B cell (primary cell): ENCODE data around the gene PRKN. TPM values are rescaled to one million over a fixed set of nuclear protein-coding genes. Genes with fewer than 3 reads are reported as not detected.

ENCODE experiments used
- ATAC-seq: fragments of 200-7000 bp; cut with Tn5 transposase; one replicate; pipeline ENCODE4 v1.10.0; 2021; ENCODE audit warnings: low read depth, mild to moderate bottlenecking, moderate number of reproducible peaks, moderate library complexity
- CTCF ChIA-PET: fragments of 350-600 bp; sonication (Branson Sonifier 250); formaldehyde crosslinking; loops from one replicate; lab custom pipeline; 2021; ENCODE audit warnings: antibody characterized with exemption, inconsistent platforms; lab: Charles Lee
- POLR2A ChIA-PET: fragments of 350-600 bp; sonication (Branson Sonifier 250); formaldehyde crosslinking; loops from one replicate; lab custom pipeline; 2021; ENCODE audit warnings: antibody characterized with exemption; lab: Charles Lee
- DNase-seq: peaks from one replicate; pipeline ENCODE4 v3.0.0; 2013
- H2AFZ ChIP-seq: 2 replicates; pipeline ENCODE4 v1.6.1; 2012; ENCODE audit warnings: mild to moderate bottlenecking, low read depth, low read length; ENCODE audit not compliant: insufficient read depth, poor library complexity, severe bottlenecking
- H3K27ac ChIP-seq, 2 donors: 1 replicate in 1 of 2; 2 replicates in 1 of 2; pipeline ENCODE4 v1.5.1; 2012 to 2013; ENCODE audit warnings: low read length in 2 of 2, mild to moderate bottlenecking in 2 of 2, moderate library complexity in 1 of 2
- H3K27me3 ChIP-seq, 4 experiments: fragments of 200-600 bp in 1 of 4; sonication (generic) in 1 of 4; replicated peaks in 1 of 4; 1 replicate in 2 of 4; 2 replicates in 2 of 4; pipeline versions ENCODE4 v1.6.1 to v1.7.0; 2013 to 2016; ENCODE audit warnings: low read length in 3 of 4, mild to moderate bottlenecking in 2 of 4, mixed read lengths in 1 of 4, moderate library complexity in 1 of 4; ENCODE audit not compliant: insufficient read depth in 4 of 4, control insufficient read depth in 3 of 4; ENCODE audit errors: control extremely low read depth in 1 of 4
- H3K36me3 ChIP-seq, 2 experiments: replicated peaks in 1 of 2; 1 replicate in 1 of 2; 2 replicates in 1 of 2; pipeline versions ENCODE4 v1.6.1 to v1.7.1; 2013; ENCODE audit warnings: low read length in 1 of 2; ENCODE audit not compliant: insufficient read depth in 2 of 2, control insufficient read depth in 1 of 2; ENCODE audit errors: control extremely low read depth in 1 of 2, extremely low read depth in 1 of 2
- H3K4me1 ChIP-seq, 2 donors: fragments of 200-600 bp in 1 of 2; sonication (generic) in 1 of 2; 1 replicate in 1 of 2; 2 replicates in 1 of 2; pipeline versions ENCODE4 v1.5.1 to v1.6.1; 2013 to 2017; ENCODE audit warnings: low read length in 2 of 2; ENCODE audit not compliant: control insufficient read depth in 2 of 2, insufficient read depth in 2 of 2
- H3K4me2 ChIP-seq: replicated peaks from 2 replicates; pipeline ENCODE3; 2012; ENCODE audit warnings: mild to moderate bottlenecking, low read depth, low read length; ENCODE audit not compliant: poor library complexity, severe bottlenecking
- H3K4me3 ChIP-seq, 5 experiments: fragments of 200-600 bp in 1 of 5; sonication (generic) in 1 of 5; 1 replicate in 3 of 5; 2 replicates in 2 of 5; pipeline versions ENCODE4 v1.5.1 to v1.7.0; 2011 to 2016; ENCODE audit warnings: low read length in 4 of 5, mild to moderate bottlenecking in 4 of 5, low read depth in 2 of 5, control low read depth in 1 of 5, moderate library complexity in 1 of 5; ENCODE audit not compliant: insufficient read depth in 1 of 5; ENCODE audit errors: control extremely low read depth in 1 of 5, extremely low read depth in 1 of 5
- H3K79me2 ChIP-seq: fragments of 200-600 bp; sonication (generic); one replicate; pipeline ENCODE4 v1.6.0; 2016; ENCODE audit warnings: low read length; ENCODE audit not compliant: control insufficient read depth, insufficient read depth
- H3K9ac ChIP-seq: fragments of 200-600 bp; sonication (generic); 2 replicates; pipeline ENCODE4 v1.6.1; 2017; ENCODE audit warnings: mild to moderate bottlenecking, low read length, moderate library complexity
- H3K9me3 ChIP-seq, 3 donors: one replicate each; pipeline versions ENCODE4 v1.6.1 to v1.7.1; 2013; ENCODE audit warnings: low read length in 2 of 3; ENCODE audit not compliant: control insufficient read depth in 2 of 3, insufficient read depth in 1 of 3; ENCODE audit errors: control extremely low read depth in 1 of 3
- H4K20me1 ChIP-seq: 2 replicates; pipeline ENCODE4 v1.6.0; 2012; ENCODE audit warnings: mild to moderate bottlenecking, low read length; ENCODE audit not compliant: insufficient read depth, control insufficient read depth, poor library complexity, severe bottlenecking
- H3K27ac Mint-ChIP-seq: one replicate; pipeline ENCODE4 v1.8.0; 2021; ENCODE audit warnings: mixed read lengths
- H3K27me3 Mint-ChIP-seq: one replicate; pipeline ENCODE4 v1.8.0; 2021; ENCODE audit warnings: mixed read lengths
- H3K4me1 Mint-ChIP-seq: one replicate; pipeline ENCODE4 v1.8.0; 2021; ENCODE audit warnings: mixed read lengths
- H3K4me3 Mint-ChIP-seq: one replicate; pipeline ENCODE4 v1.8.0; 2021; ENCODE audit warnings: mixed read lengths
- H3K9me3 Mint-ChIP-seq: one replicate; pipeline ENCODE4 v1.8.0; 2022; ENCODE audit warnings: mixed read lengths; ENCODE audit not compliant: insufficient read depth
- CTCF ChIP-seq: fragments of 200-600 bp; IDR thresholded peaks from one replicate; pipeline ENCODE4 v1.8.0; 2022; ENCODE audit warnings: antibody characterized with exemption, mild to moderate bottlenecking
- EZH2 ChIP-seq: IDR thresholded peaks from 2 replicates; pipeline ENCODE4 v1.6.1; 2012; ENCODE audit warnings: borderline replicate concordance, low read depth, mild to moderate bottlenecking, moderate library complexity, low read length; ENCODE audit not compliant: insufficient read depth, poor library complexity, severe bottlenecking
- WGBS: methylation state at CpG from one replicate; pipeline ENCODE4 v1.1.5; 2013; ENCODE audit warnings: missing lambda C conversion rate; ENCODE audit not compliant: insufficient coverage; 5-methylcytosine and 5-hydroxymethylcytosine counted together
- intact Hi-C: fragments of 100-400 bp; cut with micrococcal nuclease; formaldehyde crosslinking; loops from one replicate; pipeline ENCODE4 v1.10.0; 2022
- polyA plus RNA-seq: library from polyadenylated mRNA; depleted of rRNA; stranded (reverse); fragments of >200 nt; gene quantifications from 2 replicates; pipeline ENCODE4 v1.2.3, GENCODE V29; 2012
- total RNA-seq, 2 donors: library from RNA; stranded (reverse); fragments of 120-200 nt in 1 of 2; gene quantifications; 1 replicate in 1 of 2; 2 replicates in 1 of 2; pipeline versions ENCODE4 v1.2.3 to v1.2.4, GENCODE V29; 2013 to 2022

The PRKN gene
- total and polyA plus RNA-seq, 2 donors (not counting 1 experiment from before 2014, with no cell fraction given) = 1.6 to 6.2 TPM

- DNase-seq (no peak), ATAC-seq (no peak)
- H3K27me3 ChIP-seq = no peaks in the 10 kb centered on the region
- H3K36me3 ChIP-seq = no peaks in the 10 kb centered on the region
- H3K9me3 Mint-ChIP-seq = no peaks in the 10 kb centered on the region
- ChIA-PET CTCF (no interaction called here), POLR2A (no interaction called here)
- H3K4me2 ChIP-seq = no peak overlapping the region
- no peaks in the 10 kb centered on the region for H4K20me1 ChIP-seq
- no peak overlapping the region for H3K9ac ChIP-seq
- no CpG with 5 or more reads among the region's 1 CpG for WGBS
- H3K27me3 Mint-ChIP-seq = no peaks in the 10 kb centered on the region
- H3K4me3 ChIP-seq = no peak overlapping the region
- TF ChIP-seq EZH2 = no peak
- no peak for TF ChIP-seq CTCF
- peaks cover 12% of the 10 kb centered on the region for H3K4me1 Mint-ChIP-seq
- H3K79me2 ChIP-seq = no peaks in the 10 kb centered on the region
- intact Hi-C loops = loop anchor here (5.0 kb wide), 2 partner anchors 1556 to 1736 kb away; partner anchors contain the start of gene MAP3K4
- H2AFZ ChIP-seq = peak overlapping the region; percentile 93
- peak overlapping the region; percentile 91 for H3K27ac Mint-ChIP-seq
- H3K4me3 Mint-ChIP-seq = peak overlapping the region; percentile 96
- H3K9me3 ChIP-seq = peaks cover 0 to 3% (median 0%) of the 10 kb centered on the region in 3 donors
- peaks cover 8 to 13% of the 10 kb centered on the region in 2 donors for H3K4me1 ChIP-seq
- peak overlapping the region in 1 of 2 donors; percentile 85 for H3K27ac ChIP-seq
Measured at GRCh38 chr6:162728706-162729105, 1.1 kb upstream of the PRKN start.

- intact Hi-C loops = loop anchor here (5.0 kb wide), 2 partner anchors 1556 to 1736 kb away; partner anchors contain the start of gene MAP3K4
- WGBS = 84% methylated on average over 6 of the region's 7 CpGs
- POLR2A ChIA-PET = no interaction called here
- Histone ChIP-seq H3K9ac (peak overlapping the region; percentile 89), H3K36me3 (no peaks in the 10 kb centered on the region), H2AFZ (peak overlapping the region; percentile 93), H3K4me1 (peaks cover 8 to 13% of the 10 kb centered on the region in 2 donors), H3K79me2 (no peaks in the 10 kb centered on the region), H3K27ac (peak overlapping the region; percentile 43 to 85), H3K27me3 (no peaks in the 10 kb centered on the region), H3K4me2 (peak overlapping the region; percentile 88), H3K4me3 (peak overlapping the region in 3 of 5 experiments; percentile 23 to 85 (median 42)), H3K9me3 (peaks cover 0 to 3% (median 0%) of the 10 kb centered on the region in 3 donors), H4K20me1 (no peaks in the 10 kb centered on the region)
- Mint-ChIP-seq H3K27me3 (no peaks in the 10 kb centered on the region), H3K4me3 (peak overlapping the region; percentile 96), H3K27ac (peak overlapping the region; percentile 91), H3K9me3 (no peaks in the 10 kb centered on the region), H3K4me1 (peaks cover 12% of the 10 kb centered on the region)
- DNase-seq = no peak
- TF ChIP-seq EZH2 (no peak), CTCF (no peak)
- no peak for ATAC-seq
- CTCF ChIA-PET = no interaction called here
Measured at GRCh38 chr6:162728197-162728596, 631 bp upstream of the PRKN start.
